ENCODE data around the gene SMOC2. TPM values are rescaled to one million over a fixed set of nuclear protein-coding genes. Genes with fewer than 3 reads are reported as not detected.
A peak's percentile ranks its signal among the peaks of the same experiment; 100 is the strongest.

The SMOC2 gene
- total RNA-seq, 1 experiment from 2014 or later = 0.42 TPM

DNA sequence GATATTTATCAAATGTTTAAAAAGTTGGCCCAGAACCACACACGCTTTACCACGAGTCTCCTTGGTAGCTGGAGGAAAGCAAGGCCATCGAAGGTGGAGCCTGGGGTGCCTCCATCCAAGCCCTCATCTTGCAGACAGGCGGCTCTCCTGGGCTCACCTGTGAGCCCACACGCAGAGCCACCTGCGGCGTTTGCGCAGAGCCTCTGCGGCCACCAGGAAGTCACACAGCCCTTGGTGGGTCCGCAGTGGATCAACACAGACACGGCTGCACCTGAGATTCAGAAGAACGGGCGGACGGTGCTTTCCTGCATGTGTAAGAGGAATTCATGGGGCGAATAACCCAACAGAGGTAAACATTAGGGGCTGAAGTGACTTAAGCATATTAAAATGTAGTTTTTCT is 24.5 kb upstream of the SMOC2 start (continued):
- TF ChIP-seq, protein P1, sequence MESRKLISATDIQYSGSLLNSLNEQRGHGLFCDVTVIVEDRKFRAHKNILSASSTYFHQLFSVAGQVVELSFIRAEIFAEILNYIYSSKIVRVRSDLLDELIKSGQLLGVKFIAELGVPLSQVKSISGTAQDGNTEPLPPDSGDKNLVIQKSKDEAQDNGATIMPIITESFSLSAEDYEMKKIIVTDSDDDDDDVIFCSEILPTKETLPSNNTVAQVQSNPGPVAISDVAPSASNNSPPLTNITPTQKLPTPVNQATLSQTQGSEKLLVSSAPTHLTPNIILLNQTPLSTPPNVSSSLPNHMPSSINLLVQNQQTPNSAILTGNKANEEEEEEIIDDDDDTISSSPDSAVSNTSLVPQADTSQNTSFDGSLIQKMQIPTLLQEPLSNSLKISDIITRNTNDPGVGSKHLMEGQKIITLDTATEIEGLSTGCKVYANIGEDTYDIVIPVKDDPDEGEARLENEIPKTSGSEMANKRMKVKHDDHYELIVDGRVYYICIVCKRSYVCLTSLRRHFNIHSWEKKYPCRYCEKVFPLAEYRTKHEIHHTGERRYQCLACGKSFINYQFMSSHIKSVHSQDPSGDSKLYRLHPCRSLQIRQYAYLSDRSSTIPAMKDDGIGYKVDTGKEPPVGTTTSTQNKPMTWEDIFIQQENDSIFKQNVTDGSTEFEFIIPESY (IDR thresholded peaks at IDR 0.05; ENCODE audit: extremely low read depth, insufficient replicate concordance, low read length) = no peak

DNA sequence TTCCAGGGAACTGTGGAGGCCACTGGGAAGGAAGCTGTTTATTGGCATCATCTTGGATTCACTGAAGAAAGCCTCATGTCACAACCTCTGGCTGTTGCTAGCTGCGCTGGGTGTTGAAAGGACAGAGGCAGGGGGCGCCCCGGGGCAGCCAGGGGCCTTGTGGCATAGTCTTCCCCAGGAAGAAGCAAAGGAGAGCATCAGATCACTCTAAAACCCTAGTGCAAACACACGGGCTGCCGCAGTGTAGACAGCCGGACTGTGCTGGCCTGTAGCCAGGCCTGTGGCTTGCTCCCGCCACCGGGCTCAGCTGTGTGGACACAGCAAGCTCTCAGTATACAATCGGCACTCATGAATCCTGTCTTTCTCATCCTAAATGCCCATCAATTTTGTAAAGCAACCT is 23.8 kb upstream of the SMOC2 start:
- no peak overlapping the region for H3K9ac ChIP-seq (ENCODE audit: low read length)
- H3K9me2 ChIP-seq (ENCODE audit: insufficient read depth) = no peaks in the 10 kb centered on the region
- ChIA-PET CTCF (no interaction called here), RAD21 (ENCODE audit: low non-redundant PET in 1 of 2, low total read pairs in 2 of 2, uncharacterized antibody in 2 of 2, unreplicated experiment in 2 of 2) (no interaction called here), POLR2A (no interaction called here)
- BruUV-seq (replicated peaks) = no TSS peak
- H3K4me1 ChIP-seq (ENCODE audit: control insufficient read depth in 1 of 2, insufficient read depth in 2 of 2, low read length in 2 of 2) = no peaks in the 10 kb centered on the region
- H3K27ac ChIP-seq (ENCODE audit: low read depth, low read length) = no peak overlapping the region
- no peak overlapping the region for H2AFZ ChIP-seq (ENCODE audit: low read depth, low read length, poor library complexity, severe bottlenecking)
- TF ChIP-seq YY1 (IDR thresholded peaks at IDR 0.05; ENCODE audit: extremely low read depth, insufficient replicate concordance, low read depth, low read length) (no peak), JUND (IDR thresholded peaks at IDR 0.05) (no peak), CEBPB (IDR thresholded peaks at IDR 0.05; ENCODE audit: low read depth) (no peak)
- TF ChIP-seq, protein P2, sequence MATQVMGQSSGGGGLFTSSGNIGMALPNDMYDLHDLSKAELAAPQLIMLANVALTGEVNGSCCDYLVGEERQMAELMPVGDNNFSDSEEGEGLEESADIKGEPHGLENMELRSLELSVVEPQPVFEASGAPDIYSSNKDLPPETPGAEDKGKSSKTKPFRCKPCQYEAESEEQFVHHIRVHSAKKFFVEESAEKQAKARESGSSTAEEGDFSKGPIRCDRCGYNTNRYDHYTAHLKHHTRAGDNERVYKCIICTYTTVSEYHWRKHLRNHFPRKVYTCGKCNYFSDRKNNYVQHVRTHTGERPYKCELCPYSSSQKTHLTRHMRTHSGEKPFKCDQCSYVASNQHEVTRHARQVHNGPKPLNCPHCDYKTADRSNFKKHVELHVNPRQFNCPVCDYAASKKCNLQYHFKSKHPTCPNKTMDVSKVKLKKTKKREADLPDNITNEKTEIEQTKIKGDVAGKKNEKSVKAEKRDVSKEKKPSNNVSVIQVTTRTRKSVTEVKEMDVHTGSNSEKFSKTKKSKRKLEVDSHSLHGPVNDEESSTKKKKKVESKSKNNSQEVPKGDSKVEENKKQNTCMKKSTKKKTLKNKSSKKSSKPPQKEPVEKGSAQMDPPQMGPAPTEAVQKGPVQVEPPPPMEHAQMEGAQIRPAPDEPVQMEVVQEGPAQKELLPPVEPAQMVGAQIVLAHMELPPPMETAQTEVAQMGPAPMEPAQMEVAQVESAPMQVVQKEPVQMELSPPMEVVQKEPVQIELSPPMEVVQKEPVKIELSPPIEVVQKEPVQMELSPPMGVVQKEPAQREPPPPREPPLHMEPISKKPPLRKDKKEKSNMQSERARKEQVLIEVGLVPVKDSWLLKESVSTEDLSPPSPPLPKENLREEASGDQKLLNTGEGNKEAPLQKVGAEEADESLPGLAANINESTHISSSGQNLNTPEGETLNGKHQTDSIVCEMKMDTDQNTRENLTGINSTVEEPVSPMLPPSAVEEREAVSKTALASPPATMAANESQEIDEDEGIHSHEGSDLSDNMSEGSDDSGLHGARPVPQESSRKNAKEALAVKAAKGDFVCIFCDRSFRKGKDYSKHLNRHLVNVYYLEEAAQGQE (IDR thresholded peaks at IDR 0.05; ENCODE audit: low read depth) = no peak
- TF ChIP-seq, protein P3, sequence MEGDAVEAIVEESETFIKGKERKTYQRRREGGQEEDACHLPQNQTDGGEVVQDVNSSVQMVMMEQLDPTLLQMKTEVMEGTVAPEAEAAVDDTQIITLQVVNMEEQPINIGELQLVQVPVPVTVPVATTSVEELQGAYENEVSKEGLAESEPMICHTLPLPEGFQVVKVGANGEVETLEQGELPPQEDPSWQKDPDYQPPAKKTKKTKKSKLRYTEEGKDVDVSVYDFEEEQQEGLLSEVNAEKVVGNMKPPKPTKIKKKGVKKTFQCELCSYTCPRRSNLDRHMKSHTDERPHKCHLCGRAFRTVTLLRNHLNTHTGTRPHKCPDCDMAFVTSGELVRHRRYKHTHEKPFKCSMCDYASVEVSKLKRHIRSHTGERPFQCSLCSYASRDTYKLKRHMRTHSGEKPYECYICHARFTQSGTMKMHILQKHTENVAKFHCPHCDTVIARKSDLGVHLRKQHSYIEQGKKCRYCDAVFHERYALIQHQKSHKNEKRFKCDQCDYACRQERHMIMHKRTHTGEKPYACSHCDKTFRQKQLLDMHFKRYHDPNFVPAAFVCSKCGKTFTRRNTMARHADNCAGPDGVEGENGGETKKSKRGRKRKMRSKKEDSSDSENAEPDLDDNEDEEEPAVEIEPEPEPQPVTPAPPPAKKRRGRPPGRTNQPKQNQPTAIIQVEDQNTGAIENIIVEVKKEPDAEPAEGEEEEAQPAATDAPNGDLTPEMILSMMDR (IDR thresholded peaks at IDR 0.05 in 2 of 3, conservative IDR thresholded peaks at IDR 0.05 in 1 of 3; ENCODE audit: borderline replicate concordance in 1 of 3, insufficient read depth in 1 of 3, low read depth in 2 of 3, low read length in 2 of 3) = 0 out of 6 replicates have a peak, but pooled peaks of 1 of the 3 experiments have one; percentile 7
- no peaks in the 10 kb centered on the region for H3K79me2 ChIP-seq (ENCODE audit: insufficient read depth, low read length)
- no peak overlapping the region for H3K4me2 ChIP-seq (ENCODE audit: low read length)
- ATAC-seq (no peak), DNase-seq (ENCODE audit: low read depth, low spot score) (no peak)
- no peaks in the 10 kb centered on the region for H3K27me3 ChIP-seq (ENCODE audit: insufficient read depth, low read length)
- H4K20me1 ChIP-seq (ENCODE audit: insufficient read depth) = no peaks in the 10 kb centered on the region
- H3K9me3 ChIP-seq (ENCODE audit: control insufficient read depth in 1 of 2, insufficient read depth in 1 of 2, low read depth in 1 of 2, low read length in 2 of 2) = no peaks in the 10 kb centered on the region
- H3K36me3 ChIP-seq (ENCODE audit: control insufficient read depth in 1 of 2, insufficient read depth in 2 of 2, low read length in 2 of 2) = no peaks in the 10 kb centered on the region
- intact Hi-C loops (cut with micrococcal nuclease) = no loop called here
- H3K4me3 ChIP-seq (replicated peaks in 1 of 2; ENCODE audit: low read depth in 1 of 2, low read length in 2 of 2) = no peak overlapping the region
